Memory B cell (primary cell): ENCODE measurements around the gene ZNF234.
"Not testable (repeated sequence)": the region's sequence is repeated elsewhere in the genome, so short reads cannot be mapped to it uniquely, and the experiment has no call there.

ENCODE experiments used
- ATAC-seq: fragments of 150-1000 bp; cut with Tn5 transposase; 2 replicates; pipeline ENCODE4 v1.10.0; 2021; ENCODE audit warnings: low read depth, mild to moderate bottlenecking, moderate library complexity
- DNase-seq, 2 donors: peaks; one replicate each; pipeline ENCODE4 v3.0.0; 2022; ENCODE audit warnings: low spot score in 2 of 2
- H3K27ac Mint-ChIP-seq: one replicate; pipeline ENCODE4 v1.8.0; 2022; ENCODE audit warnings: mild to moderate bottlenecking, moderate library complexity, mixed read lengths
- H3K27me3 Mint-ChIP-seq: one replicate; pipeline ENCODE4 v1.8.0; 2022; ENCODE audit warnings: mixed read lengths
- H3K36me3 Mint-ChIP-seq: one replicate; pipeline ENCODE4 v1.8.0; 2022; ENCODE audit warnings: mild to moderate bottlenecking, mixed read lengths
- H3K4me1 Mint-ChIP-seq: one replicate; pipeline ENCODE4 v1.8.0; 2022; ENCODE audit warnings: mixed read lengths
- H3K4me3 Mint-ChIP-seq: one replicate; pipeline ENCODE4 v1.8.0; 2022; ENCODE audit warnings: mild to moderate bottlenecking, moderate library complexity, mixed read lengths
- H3K9me3 Mint-ChIP-seq: one replicate; pipeline ENCODE4 v1.8.0; 2022; ENCODE audit warnings: mixed read lengths

Gene ZNF234

DNA sequence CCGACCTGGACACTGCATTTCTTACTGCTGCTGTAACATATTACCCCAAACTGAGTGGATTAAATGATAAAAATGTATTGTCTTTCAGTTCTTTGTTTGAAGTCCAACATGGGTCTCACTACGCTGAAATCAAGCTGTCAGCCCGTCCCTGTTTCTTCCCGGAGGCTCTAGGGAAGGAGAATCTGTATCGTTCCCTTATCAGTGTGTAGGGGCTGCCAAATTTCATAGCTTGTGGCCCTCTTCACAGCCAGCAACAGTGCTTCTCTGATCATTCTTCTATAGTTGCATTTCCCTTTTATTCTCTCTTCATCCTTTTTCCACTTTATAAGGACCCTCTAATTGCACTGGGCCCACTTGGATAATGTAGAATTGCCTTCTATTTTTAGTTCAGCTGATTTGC is 10.1 kb downstream of the ZNF234 start:
- no peak for DNase-seq
- H3K27me3 Mint-ChIP-seq = no peaks in the 10 kb centered on the region
- peaks cover 68% of the 10 kb centered on the region for H3K36me3 Mint-ChIP-seq
- H3K4me3 Mint-ChIP-seq = no peak overlapping the region
- ATAC-seq = no peak
- H3K4me1 Mint-ChIP-seq = no peaks in the 10 kb centered on the region
- peaks cover 19% of the 10 kb centered on the region for H3K9me3 Mint-ChIP-seq
- no peak overlapping the region for H3K27ac Mint-ChIP-seq

GRCh38 chr19:44156475-44156874 is 15.1 kb downstream of the ZNF234 start:
- H3K36me3 Mint-ChIP-seq = peaks cover 53% of the 10 kb centered on the region
- H3K9me3 Mint-ChIP-seq = peaks cover 25% of the 10 kb centered on the region
- no peak overlapping the region for H3K27ac Mint-ChIP-seq
- ATAC-seq (no peak), DNase-seq (no peak)
- no peak overlapping the region for H3K4me3 Mint-ChIP-seq
- H3K27me3 Mint-ChIP-seq = no peaks in the 10 kb centered on the region
- H3K4me1 Mint-ChIP-seq = no peaks in the 10 kb centered on the region

DNA sequence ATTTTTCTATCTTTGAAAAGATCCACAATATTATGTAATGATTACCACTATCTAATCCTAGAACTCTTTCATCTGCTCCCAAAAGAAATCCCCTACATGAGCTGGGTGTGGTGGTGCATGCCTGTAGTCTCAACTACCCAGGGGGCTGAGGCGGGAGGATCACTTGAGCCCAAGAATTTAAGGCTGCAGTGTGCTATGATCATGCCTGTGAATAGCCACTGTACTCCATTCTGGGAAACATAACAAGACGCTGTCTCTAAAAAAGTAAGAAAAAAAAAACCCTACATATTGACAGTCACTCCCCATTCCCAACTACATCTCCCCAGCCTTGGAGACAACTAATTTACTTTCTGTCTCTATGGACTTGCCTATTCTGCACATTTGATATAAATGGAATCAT is 22.4 kb downstream of the ZNF234 start:
- Mint-ChIP-seq H3K4me3 (no peak overlapping the region), H3K36me3 (peaks cover 18% of the 10 kb centered on the region), H3K4me1 (peaks cover 14% of the 10 kb centered on the region), H3K27ac (no peak overlapping the region), H3K27me3 (no peaks in the 10 kb centered on the region), H3K9me3 (peaks cover 9% of the 10 kb centered on the region)
- DNase-seq = no peak
- no peak for ATAC-seq

DNA sequence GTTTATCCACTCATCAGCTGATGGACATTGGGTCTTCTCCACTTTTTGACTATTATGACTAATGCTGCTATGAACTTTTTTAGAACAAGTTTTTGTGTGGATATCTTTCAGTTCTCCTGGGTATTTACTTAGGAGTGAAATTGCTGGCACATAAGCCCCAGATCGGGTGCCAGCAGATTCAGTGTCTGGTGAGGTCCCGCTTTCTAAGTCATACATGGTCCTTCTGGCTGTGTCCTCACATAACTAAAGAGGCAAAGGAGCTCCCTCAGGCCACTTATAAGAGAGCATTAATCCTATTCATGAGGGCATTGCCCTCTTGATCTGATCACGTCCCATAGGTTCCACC is 22.9 kb downstream of the ZNF234 start:
- Mint-ChIP-seq H3K9me3 (peaks cover 9% of the 10 kb centered on the region), H3K27ac (peak overlapping the region; percentile 97), H3K27me3 (no peaks in the 10 kb centered on the region), H3K4me3 (peak overlapping the region; percentile 98), H3K4me1 (peaks cover 14% of the 10 kb centered on the region), H3K36me3 (peaks cover 18% of the 10 kb centered on the region)
- ATAC-seq (no peak), DNase-seq (no peak)

DNA sequence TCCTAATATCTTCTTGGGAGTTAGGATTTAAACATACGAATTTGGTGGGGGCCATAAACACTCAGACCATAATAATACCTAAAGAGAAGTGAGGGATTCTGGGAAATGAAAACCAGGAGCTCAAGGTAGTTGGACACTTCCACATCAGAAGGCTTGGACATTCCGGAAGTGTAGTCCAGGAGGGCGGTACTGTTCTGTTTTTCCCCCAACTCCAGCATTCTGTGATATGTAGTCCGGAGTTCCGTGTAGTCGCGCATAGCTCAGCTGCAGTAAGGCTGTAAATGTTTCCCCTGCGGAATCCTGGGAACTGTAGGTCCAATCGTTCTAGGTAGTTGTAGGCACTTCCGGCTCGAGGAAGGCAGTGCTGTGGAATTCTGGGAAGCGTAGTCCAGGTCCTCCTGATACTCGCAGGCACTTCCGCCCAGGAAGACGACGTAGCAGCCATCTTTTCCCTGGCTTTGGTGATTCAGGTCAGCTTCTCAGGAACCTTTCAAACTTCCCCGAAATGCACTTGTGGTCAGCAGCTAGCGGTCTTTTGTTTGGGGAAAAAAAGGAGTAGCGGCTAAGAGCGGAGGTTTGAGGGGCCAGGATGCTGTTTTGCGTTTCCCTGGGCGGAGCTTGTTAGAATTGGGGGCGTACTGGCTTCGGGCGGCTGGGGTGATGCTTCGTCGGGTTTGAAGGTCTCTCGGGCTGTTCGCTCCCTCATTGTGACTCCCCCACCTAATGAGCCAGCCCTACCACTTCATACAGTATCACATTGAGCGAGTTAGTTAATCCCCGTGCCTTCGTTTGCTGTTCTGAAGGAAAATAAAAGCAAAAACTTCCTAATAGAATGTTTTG is 23.5 kb downstream of the ZNF234 start, which contains the start of gene ZNF226:
Gene ZNF226 (plus strand): TSS at position 428 of the 840 bp plus-strand sequence. CDS start 4,981 bp downstream, outside the sequence.
- Mint-ChIP-seq H3K27ac (peak within 1 kb of the TSS; percentile 97), H3K9me3 (peaks cover 9% of the 10 kb centered on the region), H3K36me3 (peaks cover 24% of the 10 kb centered on the region), H3K4me3 (peak within 1 kb of the TSS; percentile 98), H3K4me1 (peaks cover 14% of the 10 kb centered on the region), H3K27me3 (no peaks in the 10 kb centered on the region)
- peak; percentile 43 to 55 for DNase-seq
- peak; percentile 93 for ATAC-seq

GRCh38 chr19:44170660-44171059 is 29.3 kb downstream of the ZNF234 start:
- H3K4me3 Mint-ChIP-seq, ATAC-seq, H3K27me3 Mint-ChIP-seq, H3K4me1 Mint-ChIP-seq, H3K27ac Mint-ChIP-seq, DNase-seq: not testable (repeated sequence)
- peaks cover 70% of the 10 kb centered on the region for H3K36me3 Mint-ChIP-seq
- peaks cover 22% of the 10 kb centered on the region for H3K9me3 Mint-ChIP-seq

DNA sequence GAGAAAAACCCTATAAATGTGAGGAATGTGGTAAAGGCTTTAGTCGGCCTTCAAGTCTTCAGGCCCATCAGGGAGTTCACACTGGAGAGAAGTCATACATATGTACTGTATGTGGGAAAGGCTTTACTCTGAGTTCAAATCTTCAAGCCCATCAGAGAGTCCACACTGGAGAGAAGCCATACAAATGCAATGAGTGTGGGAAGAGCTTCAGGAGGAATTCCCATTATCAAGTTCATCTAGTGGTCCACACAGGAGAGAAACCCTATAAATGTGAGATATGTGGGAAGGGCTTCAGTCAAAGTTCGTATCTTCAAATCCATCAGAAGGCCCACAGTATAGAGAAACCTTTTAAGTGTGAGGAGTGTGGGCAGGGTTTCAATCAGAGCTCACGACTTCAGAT is 35.2 kb downstream of the ZNF234 start:
- ATAC-seq = no peak
- Mint-ChIP-seq H3K9me3 (peaks cover 31% of the 10 kb centered on the region), H3K4me1 (no peaks in the 10 kb centered on the region), H3K4me3 (no peak overlapping the region), H3K36me3 (peaks cover 61% of the 10 kb centered on the region), H3K27ac (no peak overlapping the region), H3K27me3 (no peaks in the 10 kb centered on the region)
- DNase-seq = no peak

DNA sequence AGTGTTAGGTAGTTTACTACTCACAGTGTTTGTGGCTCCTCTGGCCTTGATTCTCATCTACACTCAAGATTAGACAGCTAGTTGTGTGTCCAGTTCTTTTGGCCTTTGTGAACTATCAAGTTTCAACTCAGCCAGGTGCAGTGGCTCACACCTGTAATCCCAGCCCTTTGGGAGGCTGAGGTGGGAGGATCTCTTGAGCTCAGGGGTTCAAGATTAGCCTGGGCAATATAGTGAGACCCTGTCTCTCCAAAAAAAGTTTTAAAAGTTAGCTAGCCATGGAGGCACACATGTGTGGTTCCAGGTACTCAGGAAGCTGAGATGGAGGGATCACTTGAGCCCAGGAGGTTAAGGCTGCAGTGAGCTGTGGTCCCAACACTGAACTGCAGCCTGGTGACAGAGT is 39.6 kb downstream of the ZNF234 start:
- ATAC-seq (no peak), DNase-seq (no peak)
- H3K4me1 Mint-ChIP-seq = no peaks in the 10 kb centered on the region
- peaks cover 22% of the 10 kb centered on the region for H3K36me3 Mint-ChIP-seq
- peaks cover 27% of the 10 kb centered on the region for H3K9me3 Mint-ChIP-seq
- H3K27me3 Mint-ChIP-seq = no peaks in the 10 kb centered on the region
- H3K27ac Mint-ChIP-seq = no peak overlapping the region
- H3K4me3 Mint-ChIP-seq = no peak overlapping the region

GRCh38 chr19:44182145-44182544 is 40.8 kb downstream of the ZNF234 start:
- no peak overlapping the region for H3K4me3 Mint-ChIP-seq
- peaks cover 16% of the 10 kb centered on the region for H3K9me3 Mint-ChIP-seq
- no peaks in the 10 kb centered on the region for H3K27me3 Mint-ChIP-seq
- peaks cover 10% of the 10 kb centered on the region for H3K36me3 Mint-ChIP-seq
- ATAC-seq (no peak), DNase-seq (no peak)
- no peaks in the 10 kb centered on the region for H3K4me1 Mint-ChIP-seq
- no peak overlapping the region for H3K27ac Mint-ChIP-seq

GRCh38 chr19:44190020-44190419 is 48.7 kb downstream of the ZNF234 start:
- Mint-ChIP-seq H3K36me3 (peaks cover 19% of the 10 kb centered on the region), H3K27ac (no peak overlapping the region), H3K4me3 (no peak overlapping the region), H3K4me1 (no peaks in the 10 kb centered on the region), H3K27me3 (peaks cover 2% of the 10 kb centered on the region), H3K9me3 (peaks cover 21% of the 10 kb centered on the region)
- ATAC-seq (no peak), DNase-seq (no peak)

GRCh38 chr19:44192127-44192526 is 50.8 kb downstream of the ZNF234 start:
- no peak overlapping the region for H3K27ac Mint-ChIP-seq
- H3K9me3 Mint-ChIP-seq = peaks cover 19% of the 10 kb centered on the region
- peaks cover 2% of the 10 kb centered on the region for H3K27me3 Mint-ChIP-seq
- DNase-seq (no peak), ATAC-seq (no peak)
- H3K4me3 Mint-ChIP-seq = no peak overlapping the region
- H3K36me3 Mint-ChIP-seq = peaks cover 21% of the 10 kb centered on the region
- H3K4me1 Mint-ChIP-seq = no peaks in the 10 kb centered on the region

- H3K9me3 Mint-ChIP-seq = peaks cover 12% of the 10 kb centered on the region
Observed at GRCh38 chr19:44196772-44197171, 55.4 kb downstream of the ZNF234 start.

GRCh38 chr19:44202470-44202869 is 61.1 kb downstream of the ZNF234 start:
- peaks cover 7% of the 10 kb centered on the region for H3K27me3 Mint-ChIP-seq
- peaks cover 5% of the 10 kb centered on the region for H3K4me1 Mint-ChIP-seq
- H3K36me3 Mint-ChIP-seq = peaks cover 13% of the 10 kb centered on the region
- H3K27ac Mint-ChIP-seq = no peak overlapping the region
- ATAC-seq (no peak), DNase-seq (no peak)
- peaks cover 17% of the 10 kb centered on the region for H3K9me3 Mint-ChIP-seq
- no peak overlapping the region for H3K4me3 Mint-ChIP-seq

More at GRCh38 chr19:44196772-44197171, 55.4 kb downstream of the ZNF234 start:
- Mint-ChIP-seq H3K4me3 (no peak overlapping the region), H3K4me1 (no peaks in the 10 kb centered on the region), H3K27ac (no peak overlapping the region), H3K36me3 (peaks cover 15% of the 10 kb centered on the region), H3K27me3 (peaks cover 2% of the 10 kb centered on the region)
- DNase-seq (no peak), ATAC-seq (no peak)

- H3K27me3 Mint-ChIP-seq = peaks cover 7% of the 10 kb centered on the region
- H3K27ac Mint-ChIP-seq = no peak overlapping the region
- H3K4me1 Mint-ChIP-seq = peaks cover 5% of the 10 kb centered on the region
- ATAC-seq (no peak), DNase-seq (no peak)
- no peak overlapping the region for H3K4me3 Mint-ChIP-seq
- H3K36me3 Mint-ChIP-seq = peaks cover 13% of the 10 kb centered on the region
- H3K9me3 Mint-ChIP-seq = peaks cover 17% of the 10 kb centered on the region
Observed at GRCh38 chr19:44202974-44203373, 61.6 kb downstream of the ZNF234 start.

DNA sequence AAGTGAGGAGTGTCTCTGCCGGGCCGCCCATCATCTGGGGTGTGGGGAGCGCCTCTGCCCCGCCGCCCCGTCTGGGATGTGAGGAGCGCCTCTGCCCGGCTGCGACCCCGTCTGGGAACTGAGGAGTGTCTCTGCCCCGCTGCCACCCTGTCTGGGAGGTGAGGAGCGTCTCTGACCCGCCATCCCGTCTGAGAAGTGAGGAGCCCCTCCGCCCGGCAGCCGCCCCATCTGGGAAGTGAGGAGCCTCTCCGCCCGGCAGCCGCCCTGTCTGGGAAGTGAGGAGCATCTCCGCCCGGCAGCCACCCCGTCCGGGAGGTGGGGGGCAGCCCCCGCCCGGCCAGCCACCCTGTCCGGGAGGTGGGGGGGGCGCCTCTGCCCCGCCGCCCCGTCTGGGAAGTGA is 62.5 kb downstream of the ZNF234 start:
- H3K4me3 Mint-ChIP-seq, H3K27me3 Mint-ChIP-seq, H3K4me1 Mint-ChIP-seq, DNase-seq, ATAC-seq, H3K27ac Mint-ChIP-seq: not testable (repeated sequence)
- peaks cover 16% of the 10 kb centered on the region for H3K9me3 Mint-ChIP-seq
- H3K36me3 Mint-ChIP-seq = peaks cover 10% of the 10 kb centered on the region
